ENCODE measurements around the gene PIP5K1C.

Gene PIP5K1C

GRCh38 chr19:3609779-3610719, 90.2 kb downstream of the PIP5K1C start:
- no peak for DNase-seq (ENCODE audit: low spot score)

GRCh38 chr19:3608750-3609322, 91.4 kb downstream of the PIP5K1C start:
- no peak for DNase-seq (ENCODE audit: low spot score)

GRCh38 chr19:3608079-3608641, 92.1 kb downstream of the PIP5K1C start:
- DNase-seq (ENCODE audit: low spot score) = no peak

- DNase-seq (ENCODE audit: low spot score) = no peak
Observed at GRCh38 chr19:3607303-3608078, 92.8 kb downstream of the PIP5K1C start.

GRCh38 chr19:3606690-3607289, 93.5 kb downstream of the PIP5K1C start, which contains the start of gene TBXA2R:
TSS of gene TBXA2R (minus strand) at chr19:3606875. CDS start at chr19:3600634, 6,241 bp downstream.
- DNase-seq (ENCODE audit: low spot score) = peak; percentile 66

- DNase-seq (ENCODE audit: low spot score) = peak; percentile 37
Observed at GRCh38 chr19:3606174-3606689, 94.0 kb downstream of the PIP5K1C start.

GRCh38 chr19:3605770-3606169, 94.5 kb downstream of the PIP5K1C start:
- DNase-seq (ENCODE audit: low spot score) = no peak

GRCh38 chr19:3605361-3605760, 94.9 kb downstream of the PIP5K1C start:
- DNase-seq (ENCODE audit: low spot score) = no peak

GRCh38 chr19:3604987-3605343, 95.3 kb downstream of the PIP5K1C start:
- DNase-seq (ENCODE audit: low spot score) = no peak

- no peak for DNase-seq (ENCODE audit: low spot score)
Observed at GRCh38 chr19:3604227-3604986, 95.9 kb downstream of the PIP5K1C start.

GRCh38 chr19:3603121-3603811, 97.0 kb downstream of the PIP5K1C start:
- DNase-seq (ENCODE audit: low spot score) = no peak

GRCh38 chr19:3601021-3601420, 99.2 kb downstream of the PIP5K1C start:
- no peak for DNase-seq (ENCODE audit: low spot score)

- no peak for DNase-seq (ENCODE audit: low spot score)
Observed at GRCh38 chr19:3599776-3600187, 100.5 kb downstream of the PIP5K1C start.

GRCh38 chr19:3595521-3596061, 104.7 kb downstream of the PIP5K1C start:
- no peak for DNase-seq (ENCODE audit: low spot score)

GRCh38 chr19:3593156-3593555, 107.1 kb downstream of the PIP5K1C start:
- DNase-seq (ENCODE audit: low spot score) = no peak

- DNase-seq (ENCODE audit: low spot score) = no peak
Observed at GRCh38 chr19:3591876-3592613, 108.2 kb downstream of the PIP5K1C start.

- no peak for DNase-seq (ENCODE audit: low spot score)
Observed at GRCh38 chr19:3590991-3591659, 109.1 kb downstream of the PIP5K1C start.

- no peak for DNase-seq (ENCODE audit: low spot score)
Observed at GRCh38 chr19:3589949-3590348, 110.3 kb downstream of the PIP5K1C start.

GRCh38 chr19:3589439-3589838, 110.8 kb downstream of the PIP5K1C start:
- DNase-seq (ENCODE audit: low spot score) = no peak

Data from RKO (cell line).